Brain microvascular endothelial cell (primary cell): ENCODE data around the gene ADGRG6.

ENCODE experiments used
- DNase-seq: peaks from one replicate; pipeline ENCODE4 v3.0.0-alpha.2; 2020
- H3K27ac ChIP-seq: fragments of 250-450 bp; sonication (Bioruptor Pico); 2 replicates; pipeline ENCODE4 v1.5.1; 2020; ENCODE audit warnings: mild to moderate bottlenecking, moderate library complexity
- H3K27me3 ChIP-seq: fragments of 250-450 bp; sonication (Bioruptor Pico); replicated peaks from 2 replicates; pipeline ENCODE4 v1.5.1; 2020; ENCODE audit warnings: mild to moderate bottlenecking
- H3K36me3 ChIP-seq: fragments of 250-450 bp; sonication (Bioruptor Pico); replicated peaks from 2 replicates; pipeline ENCODE4 v1.5.1; 2020; ENCODE audit warnings: mild to moderate bottlenecking
- H3K4me3 ChIP-seq: 2 replicates; pipeline ENCODE4 v1.5.1; 2011; ENCODE audit warnings: low read depth, mild to moderate bottlenecking, control low read depth, low read length, moderate library complexity
- CTCF ChIP-seq: IDR thresholded peaks from 2 replicates; pipeline ENCODE4 v1.5.1; 2011; ENCODE audit warnings: low read depth, mild to moderate bottlenecking, moderate library complexity, low read length, control low read depth, inconsistent platforms; ENCODE audit errors: missing control alignments
- in situ Hi-C: cut with HindIII; loops from 2 replicates; pipeline ENCODE4 v1.10.0; 2017; ENCODE audit warnings: low sequenced_read_pairs, low pct_ligation_motif_present

ADGRG6 gene

GRCh38 chr6:142411145-142411544, 109.3 kb downstream of the ADGRG6 start:
- no peak for DNase-seq
- no peaks in the 10 kb centered on the region for H3K27me3 ChIP-seq
- no peak overlapping the region for H3K27ac ChIP-seq
- H3K4me3 ChIP-seq = no peak overlapping the region
- H3K36me3 ChIP-seq = no peaks in the 10 kb centered on the region
- in situ Hi-C loops = no loop called here
- no peak for TF ChIP-seq CTCF

GRCh38 chr6:142412241-142412640, 110.4 kb downstream of the ADGRG6 start:
- DNase-seq = no peak
- Histone ChIP-seq H3K4me3 (no peak overlapping the region), H3K27me3 (no peaks in the 10 kb centered on the region), H3K36me3 (no peaks in the 10 kb centered on the region), H3K27ac (no peak overlapping the region)
- in situ Hi-C loops = no loop called here
- no peak for TF ChIP-seq CTCF

GRCh38 chr6:142412658-142413057, 110.9 kb downstream of the ADGRG6 start:
- no peak overlapping the region for H3K4me3 ChIP-seq
- H3K36me3 ChIP-seq = no peaks in the 10 kb centered on the region
- no peak for TF ChIP-seq CTCF
- no peaks in the 10 kb centered on the region for H3K27me3 ChIP-seq
- in situ Hi-C loops = no loop called here
- no peak for DNase-seq
- peak overlapping the region; percentile 88 for H3K27ac ChIP-seq

- Histone ChIP-seq H3K27ac (peak overlapping the region; percentile 88), H3K27me3 (no peaks in the 10 kb centered on the region), H3K36me3 (no peaks in the 10 kb centered on the region), H3K4me3 (no peak overlapping the region)
- in situ Hi-C loops = no loop called here
- no peak for TF ChIP-seq CTCF
- peak; percentile 32 for DNase-seq
These were observed 111.3 kb downstream of the ADGRG6 start for GRCh38 chr6:142413111-142413510.

DNA sequence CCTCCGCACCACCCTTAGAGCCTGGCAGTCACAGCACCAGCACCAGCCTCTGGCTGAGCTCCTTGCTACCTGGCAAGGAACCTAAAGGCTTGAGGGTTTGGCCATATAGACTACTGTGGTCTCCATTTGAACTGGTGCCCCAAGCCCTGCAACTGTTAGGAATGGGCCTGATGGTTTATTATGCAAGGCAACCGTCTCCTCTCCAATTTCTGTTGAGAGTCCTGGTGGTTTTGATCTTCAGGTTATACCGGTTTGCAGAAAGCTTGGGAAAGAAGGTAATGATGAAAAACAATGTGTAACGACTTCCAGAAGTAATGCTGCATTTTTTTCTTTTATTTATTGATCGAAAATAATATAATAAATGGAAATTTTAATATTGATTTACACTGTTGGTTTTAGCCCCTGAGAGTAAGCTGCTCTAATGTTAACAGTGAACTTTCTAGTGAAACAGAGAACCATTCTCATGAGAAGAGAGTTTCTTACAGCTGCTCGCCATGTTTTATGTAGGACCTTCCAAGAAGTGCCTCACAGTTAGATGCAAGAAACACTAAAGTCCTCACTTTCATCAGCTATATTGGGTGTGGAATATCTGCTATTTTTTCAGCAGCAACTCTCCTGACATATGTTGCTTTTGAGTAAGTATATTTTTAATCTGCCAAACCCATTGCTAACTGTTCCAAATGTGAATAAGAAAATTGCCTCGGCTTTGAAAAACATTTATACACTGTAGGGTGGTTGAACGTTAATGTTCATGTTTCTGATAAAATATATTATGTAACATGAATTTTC, 112.8 kb downstream of the ADGRG6 start:
- H3K4me3 ChIP-seq = no peak overlapping the region
- no peak for DNase-seq
- in situ Hi-C loops = no loop called here
- H3K27me3 ChIP-seq = no peaks in the 10 kb centered on the region
- H3K27ac ChIP-seq = peak overlapping the region; percentile 88
- TF ChIP-seq CTCF = no peak
- H3K36me3 ChIP-seq = no peaks in the 10 kb centered on the region

GRCh38 chr6:142416179-142416578, 114.4 kb downstream of the ADGRG6 start:
- peak overlapping the region; percentile 97 for H3K27ac ChIP-seq
- in situ Hi-C loops = no loop called here

More at GRCh38 chr6:142416179-142416578, 114.4 kb downstream of the ADGRG6 start:
- no peaks in the 10 kb centered on the region for H3K36me3 ChIP-seq
- peak; percentile 98 for DNase-seq
- TF ChIP-seq CTCF = no peak
- H3K4me3 ChIP-seq = no peak overlapping the region
- no peaks in the 10 kb centered on the region for H3K27me3 ChIP-seq
